Mesodermal cell (in vitro differentiated cells): ENCODE data around the gene ANKRD18B.
"Not testable (repeated sequence)": the region's sequence is repeated elsewhere in the genome, so short reads cannot be mapped to it uniquely, and the experiment has no call there.

ENCODE experiments used
- H3K27ac ChIP-seq: 2 replicates; pipeline ENCODE4 v1.7.0; 2013; ENCODE audit warnings: mild to moderate bottlenecking, low read depth, low read length, moderate library complexity; ENCODE audit not compliant: severe bottlenecking
- H3K36me3 ChIP-seq: 2 replicates; pipeline ENCODE4 v1.7.1; 2013; ENCODE audit warnings: mild to moderate bottlenecking, low read length, moderate library complexity; ENCODE audit not compliant: control insufficient read depth, insufficient read depth
- H3K4me1 ChIP-seq: one replicate; pipeline ENCODE4 v1.7.1; 2013; ENCODE audit warnings: mild to moderate bottlenecking, low read length; ENCODE audit not compliant: insufficient read depth, control insufficient read depth, poor library complexity, severe bottlenecking
- H3K4me3 ChIP-seq: 2 replicates; pipeline ENCODE4 v1.7.0; 2013; ENCODE audit warnings: low read length, control low read depth, mild to moderate bottlenecking; ENCODE audit not compliant: insufficient read depth, poor library complexity, severe bottlenecking; ENCODE audit errors: extremely low read depth
- H3K9me3 ChIP-seq: 2 replicates; pipeline ENCODE4 v1.7.1; 2013; ENCODE audit warnings: mild to moderate bottlenecking, low read length, moderate library complexity; ENCODE audit not compliant: control insufficient read depth
- WGBS, 2 experiments: methylation state at CpG; one replicate each; pipeline ENCODE4 v1.1.5; 2013; ENCODE audit warnings: missing lambda C conversion rate in 2 of 2; ENCODE audit not compliant: insufficient coverage in 2 of 2; 5-methylcytosine and 5-hydroxymethylcytosine counted together

The ANKRD18B gene

GRCh38 chr9:33510262-33511183, 13.5 kb upstream of the ANKRD18B start:
- WGBS, 2 experiments, result 1 to 4% methylated on average over 19 to 26 of the region's 32 CpGs
- H3K27ac ChIP-seq, result peak overlapping the region; percentile 99

GRCh38 chr9:33511184-33511517, 12.9 kb upstream of the ANKRD18B start:
- WGBS, 2 experiments, result 3% methylated on average over 6 of the region's 8 CpGs; no CpG with 5 or more reads in 1 of the 2 experiments
- H3K4me1 ChIP-seq, H3K9me3 ChIP-seq, H3K36me3 ChIP-seq: not testable (repeated sequence)
- Histone ChIP-seq H3K4me3 (peak overlapping the region; percentile 45), H3K27ac (peak overlapping the region; percentile 99)

More at GRCh38 chr9:33510262-33511183, 13.5 kb upstream of the ANKRD18B start:
- no peaks in the 10 kb centered on the region for H3K36me3 ChIP-seq
- H3K4me3 ChIP-seq, result peak overlapping the region; percentile 45
- peaks cover 14% of the 10 kb centered on the region for H3K4me1 ChIP-seq
- H3K9me3 ChIP-seq, result peaks cover 7% of the 10 kb centered on the region

- H3K36me3 ChIP-seq, H3K4me1 ChIP-seq, H3K9me3 ChIP-seq, H3K4me3 ChIP-seq, H3K27ac ChIP-seq: not testable (repeated sequence)
- WGBS, 2 experiments, result 100% methylated on average over 1 of the region's 2 CpGs; no CpG with 5 or more reads in 1 of the 2 experiments
Measured at GRCh38 chr9:33512535-33512934, 11.5 kb upstream of the ANKRD18B start.

DNA sequence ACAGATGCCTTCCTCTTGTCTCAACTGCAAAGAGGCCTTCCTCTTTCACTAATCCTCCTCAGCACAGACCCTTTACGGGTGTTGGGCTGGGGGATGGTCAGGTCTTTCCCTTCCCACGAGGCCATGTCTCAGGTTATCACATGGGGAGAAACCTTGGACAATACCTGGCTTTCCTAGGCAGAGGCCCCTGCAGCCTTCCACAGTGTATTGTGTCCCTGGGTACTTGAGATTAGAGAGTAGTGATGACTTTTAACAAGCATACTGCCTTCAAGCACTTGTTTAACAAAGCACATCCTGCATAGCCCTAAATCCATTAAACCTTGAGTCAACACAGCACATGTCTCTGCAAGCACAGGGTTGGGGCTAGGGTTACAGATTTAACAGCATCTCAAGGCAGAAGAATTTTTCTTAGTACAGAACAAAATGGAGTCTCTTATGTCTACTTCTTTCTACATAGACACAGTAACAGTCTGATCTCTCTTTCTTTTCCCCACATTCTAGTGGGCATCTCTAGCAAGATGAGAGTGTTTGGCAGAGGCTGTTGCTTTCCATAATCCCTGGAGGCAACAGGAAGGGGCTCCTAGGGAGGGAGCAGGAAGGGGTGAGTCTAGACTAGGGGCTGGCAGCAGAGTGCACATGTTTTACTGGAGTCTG, 8.6 kb upstream of the ANKRD18B start:
- not testable (repeated sequence) for H3K9me3 ChIP-seq, H3K4me3 ChIP-seq, H3K36me3 ChIP-seq, H3K27ac ChIP-seq, H3K4me1 ChIP-seq
- no CpG with 5 or more reads among the region's 2 CpGs for WGBS, 2 experiments

- H3K4me1 ChIP-seq, H3K27ac ChIP-seq, H3K36me3 ChIP-seq, H3K9me3 ChIP-seq, H3K4me3 ChIP-seq: not testable (repeated sequence)
- WGBS, 2 experiments, result no CpG with 5 or more reads among the region's 1 CpG
Measured at GRCh38 chr9:33516397-33516796, 7.7 kb upstream of the ANKRD18B start.

DNA sequence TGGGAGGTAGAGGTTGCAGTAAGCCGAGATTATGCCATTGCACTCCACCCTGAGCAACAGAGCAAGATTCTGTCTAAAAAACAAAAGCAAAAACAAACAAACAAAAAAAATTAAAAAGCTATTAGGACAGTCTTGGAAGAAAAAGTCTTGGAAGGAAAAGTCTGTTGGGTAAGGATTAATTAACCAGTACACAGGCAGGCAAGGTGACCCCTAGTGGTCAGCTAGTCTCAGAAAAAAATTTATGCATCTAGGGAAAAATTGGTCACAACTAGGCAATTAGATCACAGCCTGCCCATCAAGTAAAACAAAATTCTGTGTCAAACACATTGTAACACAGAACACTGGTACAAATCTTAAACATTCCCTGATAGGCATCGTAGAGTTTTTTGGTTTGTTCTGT, 6.7 kb upstream of the ANKRD18B start:
- H3K4me1 ChIP-seq, result no peaks in the 10 kb centered on the region
- peaks cover 7% of the 10 kb centered on the region for H3K9me3 ChIP-seq
- no CpG with 5 or more reads among the region's 2 CpGs for WGBS, 2 experiments
- H3K4me3 ChIP-seq, result no peak overlapping the region
- H3K27ac ChIP-seq, result no peak overlapping the region
- no peaks in the 10 kb centered on the region for H3K36me3 ChIP-seq

DNA sequence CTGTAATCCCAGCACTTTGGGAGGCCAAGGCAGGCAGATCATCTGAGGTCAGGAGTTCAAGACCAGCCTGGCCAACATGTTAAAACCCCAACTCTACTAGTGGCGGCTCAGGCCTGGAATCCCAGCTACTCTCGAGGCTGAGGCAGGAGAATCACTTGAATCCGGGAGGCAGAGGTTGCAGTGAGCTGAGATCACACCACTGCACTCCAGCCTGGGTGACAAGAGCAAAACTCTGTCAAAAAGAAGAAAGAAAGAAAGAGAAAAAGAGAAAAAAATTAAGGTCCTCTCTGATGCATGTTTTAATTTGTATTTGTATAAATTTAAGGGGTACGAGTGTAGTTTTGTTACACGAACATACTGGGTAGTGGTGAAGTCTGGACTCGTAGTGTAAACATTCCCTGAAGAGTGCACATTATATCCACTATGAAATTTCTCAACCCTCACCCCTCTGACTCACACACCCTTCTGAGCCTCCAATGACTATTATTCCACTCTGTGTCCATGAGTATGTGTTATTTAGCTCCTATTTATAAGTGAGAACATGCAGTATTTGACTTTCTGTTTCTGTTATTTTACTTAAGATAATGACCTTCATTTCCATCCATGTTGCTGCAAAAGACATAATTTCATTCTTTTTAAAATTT, 6.0 kb upstream of the ANKRD18B start:
- H3K4me3 ChIP-seq, H3K27ac ChIP-seq, H3K36me3 ChIP-seq, H3K4me1 ChIP-seq, H3K9me3 ChIP-seq: not testable (repeated sequence)
- 41 to 79% methylated on average over 2 to 3 of the region's 6 CpGs for WGBS, 2 experiments

DNA sequence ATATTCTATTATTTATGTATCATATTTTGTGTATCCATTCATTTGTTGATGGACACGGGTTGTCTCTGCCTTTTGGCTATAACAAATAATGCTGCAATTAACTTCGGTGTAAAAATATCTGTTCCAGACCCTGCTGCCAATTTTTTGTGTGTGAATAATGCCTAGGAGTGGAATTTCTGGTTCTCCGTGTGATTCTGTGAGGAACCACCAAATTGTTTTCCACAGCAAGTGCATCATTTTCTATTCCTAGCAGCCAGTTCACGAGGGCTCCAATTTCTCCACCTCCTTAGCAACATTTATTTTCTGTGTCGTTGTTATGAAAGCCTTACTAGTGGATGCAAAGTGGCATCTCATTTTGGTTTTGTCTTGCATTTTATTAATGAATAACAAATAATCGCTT, 2.2 kb upstream of the ANKRD18B start:
- not testable (repeated sequence) for H3K27ac ChIP-seq, H3K4me1 ChIP-seq, H3K4me3 ChIP-seq, H3K9me3 ChIP-seq, H3K36me3 ChIP-seq
- WGBS, 2 experiments, result 83% methylated on average over 1 of the region's 6 CpGs; no CpG with 5 or more reads in 1 of the 2 experiments

GRCh38 chr9:33524306-33524947, 376 bp downstream of the ANKRD18B start:
- Histone ChIP-seq H3K36me3 (no peaks in the 10 kb centered on the region), H3K4me1 (no peaks in the 10 kb centered on the region), H3K4me3 (peak overlapping the region; percentile 68), H3K27ac (no peak overlapping the region), H3K9me3 (no peaks in the 10 kb centered on the region)
- WGBS, 2 experiments, result 1% methylated on average over 25 to 38 of the region's 45 CpGs

- H3K36me3 ChIP-seq, H3K9me3 ChIP-seq, H3K4me3 ChIP-seq, H3K27ac ChIP-seq, H3K4me1 ChIP-seq: not testable (repeated sequence)
Measured at GRCh38 chr9:33528069-33528468, 4.0 kb downstream of the ANKRD18B start.
